Activated CD8-positive, alpha-beta T cell treated with anti-CD3 and anti-CD28 coated beads for 36 hours (primary cell): ENCODE measurements around the gene C1orf105. TPM values are rescaled to one million over a fixed set of nuclear protein-coding genes. Genes with fewer than 3 reads are reported as not detected.

Experiments
- ATAC-seq: fragments of 200-7000 bp; cut with Tn5 transposase; one replicate; pipeline ENCODE4 v1.10.0; 2021; ENCODE audit warnings: mild to moderate bottlenecking, moderate library complexity
- CTCF ChIA-PET: fragments of 350-600 bp; sonication (Branson Sonifier 250); formaldehyde crosslinking; loops from one replicate; lab custom pipeline; 2021; ENCODE audit warnings: antibody characterized with exemption; lab: Charles Lee
- POLR2A ChIA-PET: fragments of 350-600 bp; sonication (Branson Sonifier 250); formaldehyde crosslinking; loops from one replicate; lab custom pipeline; 2021; ENCODE audit warnings: antibody characterized with exemption; lab: Charles Lee
- DNase-seq: peaks from one replicate; pipeline ENCODE4 v3.0.0-alpha.2; 2020
- H3K27ac Mint-ChIP-seq: one replicate; pipeline ENCODE4 v1.8.0; 2021; ENCODE audit warnings: mild to moderate bottlenecking, mixed read lengths
- H3K27me3 Mint-ChIP-seq: one replicate; pipeline ENCODE4 v1.8.0; 2021; ENCODE audit warnings: mixed read lengths
- H3K36me3 Mint-ChIP-seq: one replicate; pipeline ENCODE4 v1.8.0; 2021; ENCODE audit warnings: low read depth, mixed read lengths
- H3K4me1 Mint-ChIP-seq: one replicate; pipeline ENCODE4 v1.8.0; 2021; ENCODE audit warnings: low read depth, mixed read lengths
- H3K4me3 Mint-ChIP-seq: one replicate; pipeline ENCODE4 v1.8.0; 2021; ENCODE audit warnings: mild to moderate bottlenecking, moderate library complexity, mixed read lengths
- H3K9me3 Mint-ChIP-seq: one replicate; pipeline ENCODE4 v1.8.0; 2021; ENCODE audit warnings: mixed read lengths
- intact Hi-C: fragments of 100-400 bp; cut with micrococcal nuclease; formaldehyde crosslinking; loops from one replicate; pipeline ENCODE4 v1.10.0; 2022
- total RNA-seq, 2 experiments: library from RNA; stranded (reverse); gene quantifications; one replicate each; pipeline ENCODE4 v1.2.3, GENCODE V29; 2021
- TF ChIP-seq, protein P1 (sequence below): fragments of 200-600 bp; IDR thresholded peaks from one replicate; pipeline ENCODE4 v1.8.0; 2022; ENCODE audit warnings: antibody characterized with exemption, mild to moderate bottlenecking

Gene C1orf105
- total RNA-seq, 2 experiments from 2014 or later = not detected

DNA sequence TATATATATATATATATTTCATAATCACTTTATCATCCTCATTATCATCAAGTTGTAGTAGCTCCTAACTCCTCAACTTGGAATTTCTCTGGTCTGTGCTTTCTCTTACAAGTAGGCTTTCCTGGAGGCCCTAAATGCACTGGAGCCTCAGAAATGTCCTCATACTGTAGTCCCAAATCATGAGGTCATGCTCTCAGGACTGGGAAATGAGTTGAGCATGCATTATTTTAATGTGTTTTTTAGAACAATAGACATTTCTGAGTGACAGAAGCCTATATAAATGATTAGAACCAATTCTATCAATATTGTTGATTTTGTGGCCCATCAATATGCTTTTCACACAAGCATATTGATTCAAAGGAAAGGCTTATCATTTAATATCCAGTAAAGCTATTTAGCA, 42.9 kb upstream of the C1orf105 start:
- H3K27ac Mint-ChIP-seq = no peak overlapping the region
- TF ChIP-seq, protein P1, sequence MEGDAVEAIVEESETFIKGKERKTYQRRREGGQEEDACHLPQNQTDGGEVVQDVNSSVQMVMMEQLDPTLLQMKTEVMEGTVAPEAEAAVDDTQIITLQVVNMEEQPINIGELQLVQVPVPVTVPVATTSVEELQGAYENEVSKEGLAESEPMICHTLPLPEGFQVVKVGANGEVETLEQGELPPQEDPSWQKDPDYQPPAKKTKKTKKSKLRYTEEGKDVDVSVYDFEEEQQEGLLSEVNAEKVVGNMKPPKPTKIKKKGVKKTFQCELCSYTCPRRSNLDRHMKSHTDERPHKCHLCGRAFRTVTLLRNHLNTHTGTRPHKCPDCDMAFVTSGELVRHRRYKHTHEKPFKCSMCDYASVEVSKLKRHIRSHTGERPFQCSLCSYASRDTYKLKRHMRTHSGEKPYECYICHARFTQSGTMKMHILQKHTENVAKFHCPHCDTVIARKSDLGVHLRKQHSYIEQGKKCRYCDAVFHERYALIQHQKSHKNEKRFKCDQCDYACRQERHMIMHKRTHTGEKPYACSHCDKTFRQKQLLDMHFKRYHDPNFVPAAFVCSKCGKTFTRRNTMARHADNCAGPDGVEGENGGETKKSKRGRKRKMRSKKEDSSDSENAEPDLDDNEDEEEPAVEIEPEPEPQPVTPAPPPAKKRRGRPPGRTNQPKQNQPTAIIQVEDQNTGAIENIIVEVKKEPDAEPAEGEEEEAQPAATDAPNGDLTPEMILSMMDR = no peak
- no peaks in the 10 kb centered on the region for H3K9me3 Mint-ChIP-seq
- DNase-seq (no peak), ATAC-seq (no peak)
- ChIA-PET POLR2A (interaction anchor here (1.7 kb wide), 1 partner anchor 19 kb away, joined by 5 read pairs; no protein-coding TSS in a partner anchor), CTCF (interaction anchor here (0.6 to 2.1 kb wide), 4 partner anchors 15 to 24 kb away, joined by 3 to 7 read pairs (median 3); no protein-coding TSS in a partner anchor)
- intact Hi-C loops = no loop called here
- peaks cover 45% of the 10 kb centered on the region for H3K4me1 Mint-ChIP-seq
- no peaks in the 10 kb centered on the region for H3K36me3 Mint-ChIP-seq
- H3K4me3 Mint-ChIP-seq = no peak overlapping the region
- H3K27me3 Mint-ChIP-seq = no peaks in the 10 kb centered on the region

DNA sequence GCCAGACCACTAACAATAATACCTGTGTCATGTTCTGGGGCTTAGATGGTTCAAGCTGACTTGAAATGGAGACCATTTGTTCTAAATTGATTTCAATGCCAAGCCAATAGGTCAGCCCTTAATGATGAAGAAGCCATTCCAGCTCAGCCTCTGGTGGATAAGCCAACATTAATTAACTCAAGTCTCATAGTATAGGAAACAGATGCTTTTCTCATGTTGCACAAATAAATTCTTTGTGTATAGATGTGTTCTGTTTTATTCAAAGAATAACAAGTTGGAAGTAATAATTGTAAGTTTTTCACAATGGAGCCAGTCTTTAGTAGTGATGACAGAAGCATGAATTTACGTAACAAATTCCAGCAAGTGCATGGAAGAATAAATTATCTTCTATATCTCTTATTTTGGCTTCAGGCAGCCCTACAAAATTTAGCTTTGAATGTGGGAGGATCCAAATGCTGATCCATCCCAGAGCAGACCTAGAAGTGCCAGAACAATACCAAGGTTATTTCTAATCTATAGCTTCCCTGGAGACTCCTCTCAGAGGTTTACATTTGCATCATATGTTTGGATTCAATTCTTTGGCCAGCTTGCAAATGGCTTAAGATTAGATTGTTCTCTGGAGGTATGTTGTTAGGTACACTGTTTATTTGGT, 42.2 kb upstream of the C1orf105 start:
- Mint-ChIP-seq H3K27me3 (no peaks in the 10 kb centered on the region), H3K36me3 (no peaks in the 10 kb centered on the region), H3K9me3 (no peaks in the 10 kb centered on the region), H3K27ac (no peak overlapping the region), H3K4me1 (peaks cover 45% of the 10 kb centered on the region), H3K4me3 (no peak overlapping the region)
- DNase-seq (no peak), ATAC-seq (no peak)
- intact Hi-C loops = no loop called here
- ChIA-PET CTCF (interaction anchor here (1.2 to 2.1 kb wide), 3 partner anchors 15 to 19 kb away, joined by 3 to 7 read pairs (median 3); no protein-coding TSS in a partner anchor), POLR2A (interaction anchor here (1.7 kb wide), 1 partner anchor 19 kb away, joined by 5 read pairs; no protein-coding TSS in a partner anchor)
- TF ChIP-seq, protein P1 = no peak

DNA sequence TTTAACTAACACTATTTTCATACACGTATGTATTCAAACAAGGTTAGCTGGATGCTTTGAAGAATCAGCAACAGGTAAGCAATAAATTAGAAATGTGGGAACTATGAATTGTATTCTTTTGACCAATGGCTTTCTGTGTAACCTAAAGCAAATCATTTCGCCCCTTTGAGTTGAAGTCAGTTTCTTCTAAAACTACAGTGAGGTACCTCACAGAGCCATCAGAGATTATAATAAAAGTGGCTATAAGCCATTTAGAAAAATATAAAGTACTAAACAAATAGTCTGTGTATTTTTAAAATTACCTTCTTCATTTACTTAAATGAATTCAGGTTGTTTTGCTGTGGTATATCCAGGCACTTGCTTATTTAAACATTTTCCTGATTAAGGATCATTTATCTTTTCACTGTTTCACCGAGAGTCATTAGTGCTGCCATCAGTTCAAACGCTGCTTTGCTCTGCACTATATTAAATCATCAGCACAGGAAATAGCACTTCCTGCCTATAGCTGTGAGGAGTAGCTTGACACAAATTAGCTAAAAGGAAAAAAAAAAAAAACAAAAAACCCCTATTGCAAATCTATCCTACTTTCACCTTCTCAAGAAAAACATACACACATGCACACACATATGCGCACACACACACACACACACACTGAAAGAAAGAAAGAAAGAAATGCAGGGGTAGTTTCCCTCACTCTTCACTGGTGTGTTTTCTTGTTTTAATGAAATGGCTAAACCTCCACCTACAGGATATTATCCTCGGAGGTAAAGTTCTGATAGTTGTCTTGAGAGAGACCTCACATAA, 39.8 kb upstream of the C1orf105 start:
- ATAC-seq (peak; percentile 97), DNase-seq (peak; percentile 40)
- ChIA-PET POLR2A (interaction anchor here (1.5 kb wide), 1 partner anchor 22 kb away, joined by 5 read pairs; no protein-coding TSS in a partner anchor), CTCF (interaction anchor here (1.0 to 2.3 kb wide), 5 partner anchors 10 to 246 kb away, joined by 3 to 13 read pairs (median 5); no protein-coding TSS in a partner anchor)
- intact Hi-C loops = loop anchor here (2.0 kb wide), 1 partner anchor 22 kb away; no protein-coding TSS in a partner anchor
- TF ChIP-seq, protein P1 = no peak
- no peaks in the 10 kb centered on the region for H3K9me3 Mint-ChIP-seq
- no peaks in the 10 kb centered on the region for H3K27me3 Mint-ChIP-seq
- H3K27ac Mint-ChIP-seq = peak overlapping the region; percentile 93
- H3K4me3 Mint-ChIP-seq = peak overlapping the region; percentile 57
- no peaks in the 10 kb centered on the region for H3K36me3 Mint-ChIP-seq
- peaks cover 32% of the 10 kb centered on the region for H3K4me1 Mint-ChIP-seq

DNA sequence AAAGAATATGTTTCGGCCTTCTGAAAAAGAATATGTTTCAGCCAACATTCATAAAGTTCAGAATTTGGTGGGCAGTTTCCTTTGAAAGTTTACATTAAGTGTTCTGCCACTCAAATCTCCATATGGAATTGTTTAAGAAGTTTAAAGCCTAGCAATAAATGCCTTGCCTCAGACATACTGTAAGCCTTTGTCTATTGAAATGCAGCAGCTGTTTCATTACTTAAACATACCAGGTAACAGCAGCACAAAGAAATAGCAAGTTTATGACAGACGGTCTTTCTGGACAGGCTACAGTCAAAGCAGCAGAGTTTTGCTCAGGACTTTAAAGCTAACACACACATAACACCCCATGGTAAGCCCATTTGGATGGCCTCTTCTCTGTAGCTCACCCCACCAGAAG, 38.5 kb upstream of the C1orf105 start:
- no peaks in the 10 kb centered on the region for H3K27me3 Mint-ChIP-seq
- ChIA-PET CTCF (interaction anchor here (0.6 to 2.3 kb wide), 6 partner anchors 9 to 379 kb away, joined by 3 to 13 read pairs (median 4); no protein-coding TSS in a partner anchor), POLR2A (interaction anchor here (1.3 kb wide), 1 partner anchor 23 kb away, joined by 5 read pairs; no protein-coding TSS in a partner anchor)
- no peaks in the 10 kb centered on the region for H3K9me3 Mint-ChIP-seq
- DNase-seq (no peak), ATAC-seq (no peak)
- no peaks in the 10 kb centered on the region for H3K36me3 Mint-ChIP-seq
- H3K27ac Mint-ChIP-seq = no peak overlapping the region
- H3K4me1 Mint-ChIP-seq = peaks cover 26% of the 10 kb centered on the region
- intact Hi-C loops = loop anchor here (2.0 kb wide), 1 partner anchor 23 kb away; no protein-coding TSS in a partner anchor
- no peak overlapping the region for H3K4me3 Mint-ChIP-seq
- TF ChIP-seq, protein P1 = no peak
